B cell (primary cell): Measurements from ENCODE around the gene GALNT7.

ENCODE experiments used
- EZH2 ChIP-seq: IDR thresholded peaks from 2 replicates; pipeline ENCODE4 v1.6.1; 2012; ENCODE audit warnings: borderline replicate concordance, low read depth, mild to moderate bottlenecking, moderate library complexity, low read length; ENCODE audit not compliant: insufficient read depth, poor library complexity, severe bottlenecking
- TF ChIP-seq, protein P1 (sequence below): fragments of 200-600 bp; IDR thresholded peaks from one replicate; pipeline ENCODE4 v1.8.0; 2022; ENCODE audit warnings: antibody characterized with exemption, mild to moderate bottlenecking

- TF ChIP-seq, protein P1, sequence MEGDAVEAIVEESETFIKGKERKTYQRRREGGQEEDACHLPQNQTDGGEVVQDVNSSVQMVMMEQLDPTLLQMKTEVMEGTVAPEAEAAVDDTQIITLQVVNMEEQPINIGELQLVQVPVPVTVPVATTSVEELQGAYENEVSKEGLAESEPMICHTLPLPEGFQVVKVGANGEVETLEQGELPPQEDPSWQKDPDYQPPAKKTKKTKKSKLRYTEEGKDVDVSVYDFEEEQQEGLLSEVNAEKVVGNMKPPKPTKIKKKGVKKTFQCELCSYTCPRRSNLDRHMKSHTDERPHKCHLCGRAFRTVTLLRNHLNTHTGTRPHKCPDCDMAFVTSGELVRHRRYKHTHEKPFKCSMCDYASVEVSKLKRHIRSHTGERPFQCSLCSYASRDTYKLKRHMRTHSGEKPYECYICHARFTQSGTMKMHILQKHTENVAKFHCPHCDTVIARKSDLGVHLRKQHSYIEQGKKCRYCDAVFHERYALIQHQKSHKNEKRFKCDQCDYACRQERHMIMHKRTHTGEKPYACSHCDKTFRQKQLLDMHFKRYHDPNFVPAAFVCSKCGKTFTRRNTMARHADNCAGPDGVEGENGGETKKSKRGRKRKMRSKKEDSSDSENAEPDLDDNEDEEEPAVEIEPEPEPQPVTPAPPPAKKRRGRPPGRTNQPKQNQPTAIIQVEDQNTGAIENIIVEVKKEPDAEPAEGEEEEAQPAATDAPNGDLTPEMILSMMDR, result no peak
- TF ChIP-seq EZH2, result no peak
Measured at GRCh38 chr4:173277340-173277739, 108.7 kb downstream of the GALNT7 start.
